ENCODE results near the gene L3MBTL4.

The L3MBTL4 gene

GRCh38 chr18:5993938-5994337 is 420.8 kb downstream of the L3MBTL4 start:
- Histone ChIP-seq H3K9me3 (no peaks in the 10 kb centered on the region), H3K36me3 (no peaks in the 10 kb centered on the region), H3K27me3 (no peaks in the 10 kb centered on the region), H3K4me3 (ENCODE audit: low read depth, low read length) (no peak overlapping the region), H3K4me1 (no peaks in the 10 kb centered on the region)
- no peak for TF ChIP-seq CTCF (IDR thresholded peaks at IDR 0.05; ENCODE audit: low read depth, low read length)
- no peak for DNase-seq

- no peak for TF ChIP-seq CTCF (IDR thresholded peaks at IDR 0.05; ENCODE audit: low read depth, low read length)
- no peaks in the 10 kb centered on the region for H3K9me3 ChIP-seq
- no peaks in the 10 kb centered on the region for H3K36me3 ChIP-seq
- no peaks in the 10 kb centered on the region for H3K27me3 ChIP-seq
- H3K4me3 ChIP-seq (ENCODE audit: low read depth, low read length): no peak overlapping the region
- H3K4me1 ChIP-seq: no peaks in the 10 kb centered on the region
- DNase-seq: no peak
Observed at GRCh38 chr18:5992381-5992780, 422.3 kb downstream of the L3MBTL4 start.

GRCh38 chr18:5987249-5987648 is 427.5 kb downstream of the L3MBTL4 start:
- H3K4me1 ChIP-seq: no peaks in the 10 kb centered on the region
- DNase-seq: no peak
- H3K36me3 ChIP-seq: no peaks in the 10 kb centered on the region
- H3K27me3 ChIP-seq: no peaks in the 10 kb centered on the region
- H3K9me3 ChIP-seq: no peaks in the 10 kb centered on the region
- no peak for TF ChIP-seq CTCF (IDR thresholded peaks at IDR 0.05; ENCODE audit: low read depth, low read length)
- no peak overlapping the region for H3K4me3 ChIP-seq (ENCODE audit: low read depth, low read length)

- no peak overlapping the region for H3K4me3 ChIP-seq (ENCODE audit: low read depth, low read length)
- no peak for TF ChIP-seq CTCF (IDR thresholded peaks at IDR 0.05; ENCODE audit: low read depth, low read length)
- DNase-seq: no peak
- H3K9me3 ChIP-seq: no peaks in the 10 kb centered on the region
- no peaks in the 10 kb centered on the region for H3K4me1 ChIP-seq
- H3K36me3 ChIP-seq: no peaks in the 10 kb centered on the region
- no peaks in the 10 kb centered on the region for H3K27me3 ChIP-seq
Observed at GRCh38 chr18:5986257-5986931, 428.3 kb downstream of the L3MBTL4 start.

GRCh38 chr18:5984245-5984644 is 430.5 kb downstream of the L3MBTL4 start:
- H3K36me3 ChIP-seq: no peaks in the 10 kb centered on the region
- no peaks in the 10 kb centered on the region for H3K27me3 ChIP-seq
- H3K4me3 ChIP-seq (ENCODE audit: low read depth, low read length): no peak overlapping the region
- DNase-seq: no peak
- no peaks in the 10 kb centered on the region for H3K4me1 ChIP-seq
- no peak for TF ChIP-seq CTCF (IDR thresholded peaks at IDR 0.05; ENCODE audit: low read depth, low read length)
- no peaks in the 10 kb centered on the region for H3K9me3 ChIP-seq

GRCh38 chr18:5983488-5983887 is 431.2 kb downstream of the L3MBTL4 start:
- H3K9me3 ChIP-seq: no peaks in the 10 kb centered on the region
- no peak for DNase-seq
- TF ChIP-seq CTCF (IDR thresholded peaks at IDR 0.05; ENCODE audit: low read depth, low read length): no peak
- H3K36me3 ChIP-seq: no peaks in the 10 kb centered on the region
- H3K4me1 ChIP-seq: no peaks in the 10 kb centered on the region
- H3K4me3 ChIP-seq (ENCODE audit: low read depth, low read length): no peak overlapping the region
- no peaks in the 10 kb centered on the region for H3K27me3 ChIP-seq
